CD14-positive monocyte (primary cell): Measurements from ENCODE around the gene CD96. TPM values are rescaled to one million over a fixed set of nuclear protein-coding genes. Genes with fewer than 3 reads are reported as not detected.

Experiments used
- DNase-seq, 3 donors: peaks; one replicate each; pipeline ENCODE4 v3.0.0-alpha.2; 2011 to 2022
- H2AFZ ChIP-seq: 2 replicates; pipeline ENCODE4 v1.6.0; 2012; ENCODE audit warnings: mild to moderate bottlenecking, low read depth, low read length, inconsistent platforms; ENCODE audit not compliant: insufficient read depth, poor library complexity, severe bottlenecking
- H3K27ac ChIP-seq, 2 donors: 1 replicate in 1 of 2; 2 replicates in 1 of 2; pipeline ENCODE4 v1.5.1; 2012 to 2013; ENCODE audit warnings: low read length in 2 of 2, control low read depth in 1 of 2, inconsistent platforms in 1 of 2, low read depth in 1 of 2, mild to moderate bottlenecking in 1 of 2
- H3K27me3 ChIP-seq, 2 donors: one replicate each; pipeline versions ENCODE4 v1.6.0 to v1.6.1; 2011 to 2013; ENCODE audit warnings: low read length in 2 of 2; ENCODE audit not compliant: control insufficient read depth in 2 of 2, insufficient read depth in 2 of 2
- H3K36me3 ChIP-seq, 2 donors: replicated peaks in 1 of 2; 1 replicate in 1 of 2; 2 replicates in 1 of 2; pipeline versions ENCODE4 v1.5.1 to v1.6.1; 2012 to 2013; ENCODE audit warnings: low read length in 2 of 2, control low read depth in 1 of 2, inconsistent platforms in 1 of 2, mild to moderate bottlenecking in 1 of 2; ENCODE audit not compliant: insufficient read depth in 2 of 2, control insufficient read depth in 1 of 2
- H3K4me1 ChIP-seq, 2 donors: 1 replicate in 1 of 2; 2 replicates in 1 of 2; pipeline versions ENCODE4 v1.5.1 to v1.6.1; 2012 to 2013; ENCODE audit warnings: low read length in 2 of 2, control low read depth in 1 of 2, inconsistent platforms in 1 of 2, mild to moderate bottlenecking in 1 of 2, moderate library complexity in 1 of 2; ENCODE audit not compliant: insufficient read depth in 2 of 2, control insufficient read depth in 1 of 2
- H3K4me2 ChIP-seq: replicated peaks from 2 replicates; pipeline ENCODE3; 2012; ENCODE audit warnings: low read length, moderate library complexity, mild to moderate bottlenecking; ENCODE audit not compliant: poor library complexity, severe bottlenecking; ENCODE audit errors: extremely low read depth
- H3K4me3 ChIP-seq, 3 experiments: fragments of 200-600 bp in 1 of 3; sonication (generic) in 1 of 3; replicated peaks in 1 of 3; 1 replicate in 2 of 3; 2 replicates in 1 of 3; pipeline ENCODE4 v1.5.1; 2011 to 2013; ENCODE audit warnings: low read length in 3 of 3, mild to moderate bottlenecking in 3 of 3, control low read depth in 2 of 3, low read depth in 2 of 3, inconsistent platforms in 1 of 3, moderate library complexity in 1 of 3
- H3K79me2 ChIP-seq: 2 replicates; pipeline ENCODE4 v1.6.0; 2012; ENCODE audit warnings: mild to moderate bottlenecking, control low read depth, inconsistent platforms, low read length, moderate library complexity; ENCODE audit not compliant: insufficient read depth
- H3K9ac ChIP-seq: 2 replicates; pipeline ENCODE4 v1.6.0; 2017; ENCODE audit warnings: low read length, mild to moderate bottlenecking; ENCODE audit not compliant: insufficient read depth, poor library complexity, severe bottlenecking
- H3K9me3 ChIP-seq, 2 donors: replicated peaks in 1 of 2; 1 replicate in 1 of 2; 2 replicates in 1 of 2; pipeline versions ENCODE4 v1.5.1 to v1.6.1; 2012 to 2013; ENCODE audit warnings: low read length in 2 of 2, control low read depth in 1 of 2; ENCODE audit not compliant: control insufficient read depth in 1 of 2, insufficient read depth in 1 of 2
- H4K20me1 ChIP-seq: 2 replicates; pipeline ENCODE4 v1.6.0; 2012; ENCODE audit warnings: mild to moderate bottlenecking, low read length, control low read depth, moderate library complexity; ENCODE audit not compliant: insufficient read depth
- H3K27ac Mint-ChIP-seq, 7 donors: one replicate each; pipeline ENCODE4 v1.8.0; 2020; ENCODE audit warnings: mild to moderate bottlenecking in 7 of 7, mixed read lengths in 7 of 7, moderate library complexity in 6 of 7, inconsistent platforms in 2 of 7
- H3K27me3 Mint-ChIP-seq, 3 donors: one replicate each; pipeline ENCODE4 v1.8.0; 2021 to 2022; ENCODE audit warnings: low read depth in 3 of 3, mild to moderate bottlenecking in 3 of 3, mixed read lengths in 3 of 3, moderate library complexity in 3 of 3, inconsistent platforms in 1 of 3
- H3K36me3 Mint-ChIP-seq, 2 donors: one replicate each; pipeline ENCODE4 v1.8.0; 2020; ENCODE audit warnings: mixed read lengths in 2 of 2, inconsistent platforms in 1 of 2, mild to moderate bottlenecking in 1 of 2
- H3K4me1 Mint-ChIP-seq: one replicate; pipeline ENCODE4 v1.8.0; 2020; ENCODE audit warnings: mild to moderate bottlenecking, mixed read lengths
- H3K4me3 Mint-ChIP-seq, 2 donors: one replicate each; pipeline ENCODE4 v1.8.0; 2020; ENCODE audit warnings: mild to moderate bottlenecking in 2 of 2, mixed read lengths in 2 of 2, moderate library complexity in 1 of 2
- H3K9me3 Mint-ChIP-seq, 7 donors: one replicate each; pipeline ENCODE4 v1.8.0; 2020 to 2022; ENCODE audit warnings: mixed read lengths in 7 of 7, mild to moderate bottlenecking in 6 of 7, moderate library complexity in 6 of 7, inconsistent platforms in 2 of 7
- CTCF ChIP-seq: fragments of 200-600 bp; IDR thresholded peaks from one replicate; pipeline ENCODE4 v1.8.0; 2022; ENCODE audit warnings: antibody characterized with exemption, mild to moderate bottlenecking
- WGBS: methylation state at CpG from one replicate; pipeline ENCODE4 v1.1.5; 2013; ENCODE audit warnings: missing lambda C conversion rate; ENCODE audit not compliant: insufficient coverage; 5-methylcytosine and 5-hydroxymethylcytosine counted together
- intact Hi-C, 2 donors: fragments of 100-400 bp; cut with micrococcal nuclease; formaldehyde crosslinking; loops; one replicate each; pipeline versions ENCODE4 v1.15.0 to v1.15.1; 2023
- polyA plus RNA-seq, 3 donors: library from polyadenylated mRNA; depleted of rRNA in 1 of 3; unstranded in 2 of 3; stranded (reverse) in 1 of 3; fragments of 300-500 nt in 2 of 3; fragments of >200 nt in 1 of 3; fragmentation: Illumina TruSeq in 2 of 3; gene quantifications; 1 replicate in 2 of 3; 2 replicates in 1 of 3; pipeline ENCODE4 v1.2.3, GENCODE V29; 2012 to 2021

Gene CD96
- polyA plus RNA-seq, 3 donors, result 0.05 to 0.97 (median 0.33) TPM

- Histone ChIP-seq H3K4me2 (no peak overlapping the region), H3K79me2 (no peaks in the 10 kb centered on the region), H3K27ac (no peak overlapping the region), H3K9me3 (peaks cover 0 to under 1% of the 10 kb centered on the region in 2 donors), H3K27me3 (no peaks in the 10 kb centered on the region), H3K36me3 (no peaks in the 10 kb centered on the region), H3K9ac (no peak overlapping the region), H4K20me1 (no peaks in the 10 kb centered on the region), H3K4me1 (no peaks in the 10 kb centered on the region), H2AFZ (no peak overlapping the region), H3K4me3 (no peak overlapping the region)
- Mint-ChIP-seq H3K27ac (no peak overlapping the region), H3K36me3 (no peaks in the 10 kb centered on the region), H3K4me3 (no peak overlapping the region), H3K4me1 (no peaks in the 10 kb centered on the region), H3K9me3 (peaks cover 0 to 3% (median 3%) of the 10 kb centered on the region in 7 donors), H3K27me3 (peaks cover 0 to 1% (median 0%) of the 10 kb centered on the region in 3 donors)
- TF ChIP-seq CTCF, result no peak
- no peak for DNase-seq
- intact Hi-C loops, result no loop called here
Observed at GRCh38 chr3:111588527-111588926, 46.5 kb downstream of the CD96 start.

GRCh38 chr3:111589303-111590142 lies 47.5 kb downstream of the CD96 start:
- WGBS, result no CpG with 5 or more reads among the region's 2 CpGs
- H3K27ac ChIP-seq, result no peak overlapping the region
- intact Hi-C loops, result no loop called here
- no peaks in the 10 kb centered on the region for H4K20me1 ChIP-seq
- no peak overlapping the region for H2AFZ ChIP-seq
- H3K27me3 Mint-ChIP-seq, result peaks cover 0 to 1% (median 0%) of the 10 kb centered on the region in 3 donors
- no peaks in the 10 kb centered on the region for H3K4me1 ChIP-seq
- no peaks in the 10 kb centered on the region for H3K4me1 Mint-ChIP-seq
- H3K36me3 ChIP-seq, result no peaks in the 10 kb centered on the region
- H3K27ac Mint-ChIP-seq, result no peak overlapping the region
- TF ChIP-seq CTCF, result no peak
- no peaks in the 10 kb centered on the region for H3K9me3 ChIP-seq
- no peaks in the 10 kb centered on the region for H3K79me2 ChIP-seq
- no peak overlapping the region for H3K9ac ChIP-seq
- H3K4me3 ChIP-seq, result no peak overlapping the region
- no peak for DNase-seq
- H3K4me3 Mint-ChIP-seq, result no peak overlapping the region
- peaks cover 0 to 4% (median 3%) of the 10 kb centered on the region in 7 donors for H3K9me3 Mint-ChIP-seq
- no peaks in the 10 kb centered on the region for H3K27me3 ChIP-seq
- no peaks in the 10 kb centered on the region for H3K36me3 Mint-ChIP-seq
- no peak overlapping the region for H3K4me2 ChIP-seq
